Uterus (tissue), 4 donors: ENCODE results near the gene MYO1B. TPM values are rescaled to one million over a fixed set of nuclear protein-coding genes. Genes with fewer than 3 reads are reported as not detected.

ENCODE experiments used
- DNase-seq, 2 donors: peaks; one replicate each; pipeline ENCODE4 v3.0.0-alpha.2; 2019 to 2020
- H3K27ac ChIP-seq, 2 donors: fragments of 200-600 bp; sonication (generic); 1 replicate in 1 of 2; 2 replicates in 1 of 2; pipeline ENCODE4 v1.5.1; 2016 to 2018
- H3K27me3 ChIP-seq, 2 donors: fragments of 200-600 bp; sonication (generic); one replicate each; pipeline ENCODE4 v1.5.1; 2018 to 2019; ENCODE audit warnings: control low read depth in 1 of 2
- H3K36me3 ChIP-seq, 2 donors: fragments of 200-600 bp; sonication (generic); one replicate each; pipeline ENCODE4 v1.5.1; 2019; ENCODE audit warnings: control low read depth in 1 of 2
- H3K4me1 ChIP-seq, 2 donors: fragments of 200-600 bp; sonication (generic); one replicate each; pipeline ENCODE4 v1.5.1; 2018 to 2019; ENCODE audit warnings: control low read depth in 1 of 2
- H3K4me3 ChIP-seq, 2 donors: fragments of 200-600 bp; sonication (generic); 1 replicate in 1 of 2; 2 replicates in 1 of 2; pipeline ENCODE4 v1.5.1; 2018 to 2019; ENCODE audit warnings: mild to moderate bottlenecking in 1 of 2
- H3K9me3 ChIP-seq, 2 donors: fragments of 200-600 bp; sonication (generic); one replicate each; pipeline ENCODE4 v1.5.1; 2019; ENCODE audit warnings: control low read depth in 1 of 2
- CTCF ChIP-seq, 4 experiments: fragments of 200-600 bp in 2 of 4; fragments of 450-650 bp in 2 of 4; sonication (generic) in 2 of 4; IDR thresholded peaks; one replicate each; pipeline ENCODE4 v1.5.1; 2016 to 2019; ENCODE audit warnings: antibody characterized with exemption in 4 of 4, mild to moderate bottlenecking in 2 of 4, moderate library complexity in 1 of 4
- POLR2A ChIP-seq, 2 donors: fragments of 450-650 bp; IDR thresholded peaks; one replicate each; pipeline ENCODE4 v1.6.1; 2016; ENCODE audit warnings: antibody characterized with exemption in 2 of 2, mild to moderate bottlenecking in 1 of 2, moderate library complexity in 1 of 2
- intact Hi-C: fragments of 100-400 bp; cut with DNase I; formaldehyde crosslinking; loops from one replicate; pipeline ENCODE4 v1.15.1; 2023; ENCODE audit warnings: low total_unique reads
- total RNA-seq, 4 donors: library from RNA; depleted of rRNA in 3 of 4; stranded (reverse); fragments of >200 nt in 3 of 4; gene quantifications; one replicate each; pipeline versions ENCODE4 v1.1.0 to v1.2.4, GENCODE V29; 2014 to 2023
- donor health status: DM: yes; HTN: yes; CAD: no.

Gene MYO1B
- total RNA-seq, 4 donors from 2014 or later = 10.3 to 169 (median 29.5) TPM

GRCh38 chr2:191249156-191249813 lies 4.1 kb downstream of the MYO1B start:
- H3K36me3 ChIP-seq = no peaks in the 10 kb centered on the region
- intact Hi-C loops = no loop called here
- TF ChIP-seq POLR2A (IDR thresholded peaks at IDR 0.05) (no peak), CTCF (IDR thresholded peaks at IDR 0.05) (no peak)
- H3K27ac ChIP-seq = peak overlapping the region in 1 of 2 donors; percentile 18
- no peak for DNase-seq
- peaks cover 0 to 14% of the 10 kb centered on the region in 2 donors for H3K4me1 ChIP-seq
- no peak overlapping the region for H3K4me3 ChIP-seq
- no peaks in the 10 kb centered on the region for H3K9me3 ChIP-seq
- no peaks in the 10 kb centered on the region for H3K27me3 ChIP-seq

- no peak for TF ChIP-seq POLR2A (IDR thresholded peaks at IDR 0.05)
- TF ChIP-seq CTCF (IDR thresholded peaks at IDR 0.05) = no peak
- H3K4me1 ChIP-seq = peaks cover 0 to 14% of the 10 kb centered on the region in 2 donors
- H3K27me3 ChIP-seq = no peaks in the 10 kb centered on the region
- no peak overlapping the region for H3K4me3 ChIP-seq
- H3K27ac ChIP-seq = no peak overlapping the region
- no peaks in the 10 kb centered on the region for H3K36me3 ChIP-seq
- intact Hi-C loops = no loop called here
- no peak for DNase-seq
- H3K9me3 ChIP-seq = no peaks in the 10 kb centered on the region
Measured at GRCh38 chr2:191250400-191250799, 5.2 kb downstream of the MYO1B start.

GRCh38 chr2:191250986-191251385 lies 5.8 kb downstream of the MYO1B start:
- no peaks in the 10 kb centered on the region for H3K36me3 ChIP-seq
- intact Hi-C loops = no loop called here
- H3K27me3 ChIP-seq = no peaks in the 10 kb centered on the region
- peaks cover 0 to 14% of the 10 kb centered on the region in 2 donors for H3K4me1 ChIP-seq
- no peak overlapping the region for H3K4me3 ChIP-seq
- no peak overlapping the region for H3K27ac ChIP-seq
- no peak for TF ChIP-seq CTCF (IDR thresholded peaks at IDR 0.05)
- no peak for TF ChIP-seq POLR2A (IDR thresholded peaks at IDR 0.05)
- DNase-seq = no peak
- H3K9me3 ChIP-seq = no peaks in the 10 kb centered on the region

GRCh38 chr2:191252699-191253098 lies 7.5 kb downstream of the MYO1B start:
- no peak overlapping the region for H3K4me3 ChIP-seq
- intact Hi-C loops = no loop called here
- no peaks in the 10 kb centered on the region for H3K27me3 ChIP-seq
- no peaks in the 10 kb centered on the region for H3K9me3 ChIP-seq
- H3K4me1 ChIP-seq = peaks cover 0 to 5% of the 10 kb centered on the region in 2 donors
- no peak overlapping the region for H3K27ac ChIP-seq
- H3K36me3 ChIP-seq = no peaks in the 10 kb centered on the region
- TF ChIP-seq POLR2A (IDR thresholded peaks at IDR 0.05) (no peak), CTCF (IDR thresholded peaks at IDR 0.05) (no peak)
- no peak for DNase-seq

GRCh38 chr2:191253476-191253875 lies 8.3 kb downstream of the MYO1B start:
- intact Hi-C loops = no loop called here
- no peaks in the 10 kb centered on the region for H3K4me1 ChIP-seq

More at GRCh38 chr2:191253476-191253875, 8.3 kb downstream of the MYO1B start:
- Histone ChIP-seq H3K4me3 (no peak overlapping the region), H3K27ac (no peak overlapping the region), H3K27me3 (no peaks in the 10 kb centered on the region), H3K36me3 (no peaks in the 10 kb centered on the region), H3K9me3 (no peaks in the 10 kb centered on the region)
- DNase-seq = no peak
- TF ChIP-seq CTCF (IDR thresholded peaks at IDR 0.05) (no peak), POLR2A (IDR thresholded peaks at IDR 0.05) (no peak)
